ENCODE measurements around the gene SERHL2.
"Not testable (repeated sequence)": the region's sequence is repeated elsewhere in the genome, so short reads cannot be mapped to it uniquely, and the experiment has no call there.

The SERHL2 gene

DNA sequence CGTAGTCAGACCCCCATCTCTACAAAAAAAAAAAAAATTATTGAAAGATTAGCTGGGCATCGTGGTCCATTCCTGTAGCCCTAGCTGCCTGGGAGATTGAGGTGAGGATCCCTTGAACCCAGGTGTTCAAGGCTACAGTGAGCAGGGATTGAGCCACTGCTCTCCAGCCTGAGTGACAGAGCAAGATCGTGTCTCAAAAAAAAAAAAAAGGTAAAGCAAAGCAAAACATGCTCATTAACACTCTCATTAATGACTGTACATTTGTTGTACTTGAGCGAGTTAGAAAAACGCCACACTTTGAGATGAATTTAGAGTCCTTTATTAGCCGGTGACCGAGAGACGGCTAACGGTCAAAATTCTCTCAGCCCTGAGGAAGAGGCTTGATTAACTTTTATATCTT lies 6.2 kb upstream of the SERHL2 start:
- H3K27ac ChIP-seq (replicated peaks): no peak overlapping the region
- DNase-seq (ENCODE audit: low read depth in 1 of 2, low spot score in 1 of 2): no peak
- no peaks in the 10 kb centered on the region for H3K27me3 ChIP-seq (ENCODE audit: insufficient read depth, poor library complexity, severe bottlenecking)
- TF ChIP-seq SPI1 (IDR thresholded peaks at IDR 0.05; ENCODE audit: borderline replicate concordance, low read depth) (no peak), POLR2AphosphoS5 (IDR thresholded peaks at IDR 0.05; ENCODE audit: low read depth) (no peak), GABPA (IDR thresholded peaks at IDR 0.05; ENCODE audit: low read depth) (no peak)
- TF ChIP-seq, protein P1, sequence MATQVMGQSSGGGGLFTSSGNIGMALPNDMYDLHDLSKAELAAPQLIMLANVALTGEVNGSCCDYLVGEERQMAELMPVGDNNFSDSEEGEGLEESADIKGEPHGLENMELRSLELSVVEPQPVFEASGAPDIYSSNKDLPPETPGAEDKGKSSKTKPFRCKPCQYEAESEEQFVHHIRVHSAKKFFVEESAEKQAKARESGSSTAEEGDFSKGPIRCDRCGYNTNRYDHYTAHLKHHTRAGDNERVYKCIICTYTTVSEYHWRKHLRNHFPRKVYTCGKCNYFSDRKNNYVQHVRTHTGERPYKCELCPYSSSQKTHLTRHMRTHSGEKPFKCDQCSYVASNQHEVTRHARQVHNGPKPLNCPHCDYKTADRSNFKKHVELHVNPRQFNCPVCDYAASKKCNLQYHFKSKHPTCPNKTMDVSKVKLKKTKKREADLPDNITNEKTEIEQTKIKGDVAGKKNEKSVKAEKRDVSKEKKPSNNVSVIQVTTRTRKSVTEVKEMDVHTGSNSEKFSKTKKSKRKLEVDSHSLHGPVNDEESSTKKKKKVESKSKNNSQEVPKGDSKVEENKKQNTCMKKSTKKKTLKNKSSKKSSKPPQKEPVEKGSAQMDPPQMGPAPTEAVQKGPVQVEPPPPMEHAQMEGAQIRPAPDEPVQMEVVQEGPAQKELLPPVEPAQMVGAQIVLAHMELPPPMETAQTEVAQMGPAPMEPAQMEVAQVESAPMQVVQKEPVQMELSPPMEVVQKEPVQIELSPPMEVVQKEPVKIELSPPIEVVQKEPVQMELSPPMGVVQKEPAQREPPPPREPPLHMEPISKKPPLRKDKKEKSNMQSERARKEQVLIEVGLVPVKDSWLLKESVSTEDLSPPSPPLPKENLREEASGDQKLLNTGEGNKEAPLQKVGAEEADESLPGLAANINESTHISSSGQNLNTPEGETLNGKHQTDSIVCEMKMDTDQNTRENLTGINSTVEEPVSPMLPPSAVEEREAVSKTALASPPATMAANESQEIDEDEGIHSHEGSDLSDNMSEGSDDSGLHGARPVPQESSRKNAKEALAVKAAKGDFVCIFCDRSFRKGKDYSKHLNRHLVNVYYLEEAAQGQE (IDR thresholded peaks at IDR 0.05; ENCODE audit: insufficient replicate concordance, low read depth): no peak
- TF ChIP-seq, protein P2, sequence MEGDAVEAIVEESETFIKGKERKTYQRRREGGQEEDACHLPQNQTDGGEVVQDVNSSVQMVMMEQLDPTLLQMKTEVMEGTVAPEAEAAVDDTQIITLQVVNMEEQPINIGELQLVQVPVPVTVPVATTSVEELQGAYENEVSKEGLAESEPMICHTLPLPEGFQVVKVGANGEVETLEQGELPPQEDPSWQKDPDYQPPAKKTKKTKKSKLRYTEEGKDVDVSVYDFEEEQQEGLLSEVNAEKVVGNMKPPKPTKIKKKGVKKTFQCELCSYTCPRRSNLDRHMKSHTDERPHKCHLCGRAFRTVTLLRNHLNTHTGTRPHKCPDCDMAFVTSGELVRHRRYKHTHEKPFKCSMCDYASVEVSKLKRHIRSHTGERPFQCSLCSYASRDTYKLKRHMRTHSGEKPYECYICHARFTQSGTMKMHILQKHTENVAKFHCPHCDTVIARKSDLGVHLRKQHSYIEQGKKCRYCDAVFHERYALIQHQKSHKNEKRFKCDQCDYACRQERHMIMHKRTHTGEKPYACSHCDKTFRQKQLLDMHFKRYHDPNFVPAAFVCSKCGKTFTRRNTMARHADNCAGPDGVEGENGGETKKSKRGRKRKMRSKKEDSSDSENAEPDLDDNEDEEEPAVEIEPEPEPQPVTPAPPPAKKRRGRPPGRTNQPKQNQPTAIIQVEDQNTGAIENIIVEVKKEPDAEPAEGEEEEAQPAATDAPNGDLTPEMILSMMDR (IDR thresholded peaks at IDR 0.05; ENCODE audit: insufficient read depth, low read length): no peak
- H3K4me3 ChIP-seq (replicated peaks; ENCODE audit: insufficient read depth, low read length): no peak overlapping the region

DNA sequence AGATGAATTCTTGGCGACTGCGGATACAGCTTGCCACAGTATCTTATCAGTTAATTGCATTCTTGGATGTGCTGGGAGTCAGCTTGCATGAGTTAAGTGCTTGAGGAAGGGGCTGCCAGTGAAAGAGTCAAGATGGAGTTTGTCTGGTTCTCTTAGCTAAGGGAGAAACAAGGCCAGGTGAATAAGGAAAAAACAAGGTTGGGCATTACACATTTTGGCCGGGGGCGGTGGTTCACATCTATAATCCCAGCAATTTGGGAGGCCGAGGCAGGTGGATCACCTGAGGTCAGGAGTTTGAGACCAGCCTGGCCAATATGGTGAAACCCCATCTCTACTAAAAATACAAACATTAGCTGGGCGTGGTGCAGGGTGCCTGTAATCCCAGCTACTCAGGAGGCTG lies 5.6 kb upstream of the SERHL2 start:
- not testable (repeated sequence) for H3K27me3 ChIP-seq (ENCODE audit: insufficient read depth, poor library complexity, severe bottlenecking); H3K27ac ChIP-seq (replicated peaks); H3K4me3 ChIP-seq (replicated peaks; ENCODE audit: insufficient read depth, low read length); DNase-seq (ENCODE audit: low read depth in 1 of 2, low spot score in 1 of 2)

DNA sequence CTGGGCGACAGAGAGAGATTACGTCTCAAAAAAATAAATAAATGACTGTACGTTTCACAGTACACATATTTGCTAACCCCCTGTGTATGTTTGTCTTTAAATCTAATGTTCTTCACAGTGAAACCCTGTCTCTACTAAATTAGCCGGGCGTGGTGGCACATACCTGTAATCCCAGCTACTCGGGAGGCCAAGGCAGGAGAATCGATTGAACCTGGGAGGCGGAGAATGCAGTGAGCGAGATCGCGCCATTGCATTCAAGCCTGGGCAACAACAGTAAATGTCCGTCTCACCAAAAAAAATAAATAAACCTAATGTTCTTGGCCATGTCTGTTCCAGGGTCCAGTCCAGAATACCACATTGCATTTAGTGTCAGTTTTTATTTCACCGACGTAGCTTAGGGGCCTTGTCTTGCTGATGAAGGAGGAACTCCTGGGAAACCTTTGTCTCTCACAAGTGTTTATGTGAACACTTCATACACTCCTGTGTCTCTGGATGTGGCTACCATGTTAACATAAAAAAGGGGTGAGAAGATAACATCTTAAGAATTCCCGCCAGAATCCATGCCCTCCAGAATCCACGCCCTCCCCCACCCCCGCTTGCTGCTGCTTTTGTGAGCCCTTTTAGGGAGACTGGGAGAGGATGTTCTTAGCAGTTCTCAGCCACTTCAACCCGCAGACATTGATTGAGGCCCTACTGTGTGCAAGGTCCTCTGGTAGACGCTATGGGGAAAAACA lies 5.0 kb upstream of the SERHL2 start:
- DNase-seq (ENCODE audit: low read depth in 1 of 2, low spot score in 1 of 2): no peak
- TF ChIP-seq, protein P2 (IDR thresholded peaks at IDR 0.05; ENCODE audit: insufficient read depth, low read length): no peak
- TF ChIP-seq SPI1 (IDR thresholded peaks at IDR 0.05; ENCODE audit: borderline replicate concordance, low read depth) (no peak), POLR2AphosphoS5 (IDR thresholded peaks at IDR 0.05; ENCODE audit: low read depth) (no peak)
- Histone ChIP-seq H3K27me3 (ENCODE audit: insufficient read depth, poor library complexity, severe bottlenecking) (no peaks in the 10 kb centered on the region), H3K4me3 (replicated peaks; ENCODE audit: insufficient read depth, low read length) (no peak overlapping the region), H3K27ac (replicated peaks) (no peak overlapping the region)

DNA sequence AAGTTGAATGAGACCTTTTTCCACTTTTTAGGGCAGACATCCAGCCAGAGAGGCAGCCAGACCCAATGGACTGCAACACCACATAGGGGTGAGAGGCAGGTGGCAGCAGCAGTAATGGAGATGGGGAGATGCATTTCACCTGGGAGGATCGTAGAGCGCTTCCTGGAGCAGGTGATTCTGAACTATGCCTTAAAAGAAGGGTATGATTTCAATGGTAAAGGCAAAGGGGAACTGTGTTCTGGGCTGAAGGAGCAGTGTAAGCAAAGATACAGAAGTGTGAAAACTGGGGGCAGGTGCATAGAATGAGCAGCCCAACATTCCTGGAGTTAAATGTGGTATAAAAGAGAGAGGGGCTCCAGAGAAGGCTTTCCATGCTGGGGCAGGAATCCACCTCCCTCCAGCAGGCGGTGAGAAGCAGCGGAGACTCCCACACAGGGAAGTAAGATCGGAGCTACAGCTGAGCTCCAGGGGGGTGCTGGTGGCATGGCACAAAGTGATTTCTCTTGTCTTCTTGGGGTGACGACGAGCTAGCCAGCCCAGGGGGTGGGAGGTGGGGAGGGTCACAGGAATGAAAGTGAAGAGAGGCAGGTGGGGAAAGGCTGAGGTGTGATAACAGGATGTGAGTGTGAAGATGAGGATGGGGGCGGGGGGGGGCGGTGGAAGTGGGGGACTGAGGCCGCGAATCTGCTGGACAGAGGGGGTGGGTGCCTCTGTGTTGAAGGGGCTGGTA lies 4.3 kb upstream of the SERHL2 start:
- Histone ChIP-seq H3K4me3 (replicated peaks; ENCODE audit: insufficient read depth, low read length) (no peak overlapping the region), H3K27me3 (ENCODE audit: insufficient read depth, poor library complexity, severe bottlenecking) (no peaks in the 10 kb centered on the region), H3K27ac (replicated peaks) (no peak overlapping the region)
- TF ChIP-seq POLR2AphosphoS5 (IDR thresholded peaks at IDR 0.05; ENCODE audit: low read depth) (no peak), SPI1 (IDR thresholded peaks at IDR 0.05; ENCODE audit: borderline replicate concordance, low read depth) (no peak)
- TF ChIP-seq, protein P1 (IDR thresholded peaks at IDR 0.05; ENCODE audit: insufficient replicate concordance, low read depth): no peak
- TF ChIP-seq, protein P2 (IDR thresholded peaks at IDR 0.05; ENCODE audit: insufficient read depth, low read length): no peak
- no peak for DNase-seq (ENCODE audit: low read depth in 1 of 2, low spot score in 1 of 2)

DNA sequence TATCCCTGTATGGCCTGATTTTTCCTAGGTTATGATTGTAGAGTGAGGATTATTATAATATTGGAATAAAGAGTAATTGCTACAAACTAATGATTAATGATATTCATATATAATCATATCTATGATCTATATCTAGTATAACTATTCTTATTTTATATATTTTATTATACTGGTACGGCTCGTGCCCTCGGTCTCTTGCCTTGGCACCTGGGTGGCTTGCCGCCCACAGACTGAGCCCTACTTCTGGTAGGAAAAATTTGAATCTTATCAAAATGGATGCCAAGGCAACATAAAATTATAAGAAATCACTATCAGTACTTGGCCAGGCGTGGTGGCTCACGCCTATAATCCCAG lies 1.5 kb upstream of the SERHL2 start:
- H3K4me3 ChIP-seq (replicated peaks; ENCODE audit: insufficient read depth, low read length): not testable (repeated sequence)

More for the DNA sequence above, 1.5 kb upstream of the SERHL2 start:
- DNase-seq (ENCODE audit: low read depth in 1 of 2, low spot score in 1 of 2); H3K27ac ChIP-seq (replicated peaks); H3K27me3 ChIP-seq (ENCODE audit: insufficient read depth, poor library complexity, severe bottlenecking): not testable (repeated sequence)
